GM10266 (cell line): ENCODE data around the gene THAP7.

Source experiments
- DNase-seq: peaks from one replicate; pipeline ENCODE4 v3.0.0; 2012; ENCODE audit errors: extremely low spot score
- CTCF ChIP-seq: IDR thresholded peaks from 2 replicates; pipeline ENCODE4 v1.5.1; 2012; ENCODE audit warnings: mild to moderate bottlenecking, low read depth; ENCODE audit not compliant: control insufficient read depth, insufficient read depth; ENCODE audit errors: missing control alignments

Gene THAP7

GRCh38 chr22:20980523-20980922, 21.4 kb downstream of the THAP7 start:
- TF ChIP-seq CTCF, result no peak
- no peak for DNase-seq

GRCh38 chr22:20979940-20980453, 21.9 kb downstream of the THAP7 start:
- TF ChIP-seq CTCF, result no peak
- DNase-seq, result no peak

DNA sequence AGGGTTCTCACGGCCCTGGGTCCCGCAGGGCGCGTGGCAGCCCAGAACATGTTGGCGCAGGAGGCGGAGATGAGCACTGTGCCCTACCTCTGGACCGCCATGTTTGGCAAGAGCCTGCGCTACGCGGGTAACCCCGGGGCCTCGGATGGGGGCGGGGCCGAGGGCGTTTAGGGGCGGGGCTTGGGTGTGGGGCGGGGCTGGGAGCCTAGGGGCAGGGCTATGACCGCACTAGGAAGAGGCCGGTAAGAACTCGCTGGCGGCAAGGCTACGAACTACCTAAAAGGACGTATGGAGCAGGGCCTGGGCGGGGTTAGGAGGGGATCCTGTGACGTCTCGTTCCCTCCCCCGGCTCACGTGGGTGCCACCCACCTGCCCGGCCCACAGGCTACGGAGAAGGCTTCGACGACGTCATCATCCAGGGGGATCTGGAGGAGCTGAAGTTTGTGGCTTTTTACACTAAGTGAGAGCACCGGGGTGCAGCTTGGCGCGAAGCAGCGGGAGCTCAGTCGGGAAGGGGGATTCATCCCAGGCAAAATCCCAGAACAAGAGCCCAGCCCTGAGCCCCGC, 22.6 kb downstream of the THAP7 start:
- DNase-seq, result peak; percentile 84

DNA sequence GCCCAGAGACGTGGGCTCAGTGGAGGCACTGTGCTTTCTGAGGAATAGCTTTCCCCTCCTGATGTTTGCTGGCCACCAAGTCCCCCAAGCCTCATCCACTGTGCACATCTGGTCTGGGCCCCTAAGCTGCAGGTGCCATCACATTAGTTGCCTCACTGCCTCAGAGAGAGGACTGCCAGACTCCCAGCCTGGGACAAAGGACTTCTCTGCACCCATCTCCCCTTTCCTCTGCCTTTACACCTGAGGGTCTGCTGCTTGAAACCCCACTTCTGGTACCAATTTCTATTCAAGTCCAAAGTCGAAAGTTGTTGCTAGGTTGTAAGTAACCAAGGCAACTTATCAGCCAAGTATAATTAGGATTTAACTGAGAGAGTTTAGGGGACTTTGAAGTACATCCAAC, 23.5 kb downstream of the THAP7 start:
- DNase-seq, result no peak
- TF ChIP-seq CTCF, result no peak

More for the DNA sequence above, 22.6 kb downstream of the THAP7 start:
- no peak for TF ChIP-seq CTCF

DNA sequence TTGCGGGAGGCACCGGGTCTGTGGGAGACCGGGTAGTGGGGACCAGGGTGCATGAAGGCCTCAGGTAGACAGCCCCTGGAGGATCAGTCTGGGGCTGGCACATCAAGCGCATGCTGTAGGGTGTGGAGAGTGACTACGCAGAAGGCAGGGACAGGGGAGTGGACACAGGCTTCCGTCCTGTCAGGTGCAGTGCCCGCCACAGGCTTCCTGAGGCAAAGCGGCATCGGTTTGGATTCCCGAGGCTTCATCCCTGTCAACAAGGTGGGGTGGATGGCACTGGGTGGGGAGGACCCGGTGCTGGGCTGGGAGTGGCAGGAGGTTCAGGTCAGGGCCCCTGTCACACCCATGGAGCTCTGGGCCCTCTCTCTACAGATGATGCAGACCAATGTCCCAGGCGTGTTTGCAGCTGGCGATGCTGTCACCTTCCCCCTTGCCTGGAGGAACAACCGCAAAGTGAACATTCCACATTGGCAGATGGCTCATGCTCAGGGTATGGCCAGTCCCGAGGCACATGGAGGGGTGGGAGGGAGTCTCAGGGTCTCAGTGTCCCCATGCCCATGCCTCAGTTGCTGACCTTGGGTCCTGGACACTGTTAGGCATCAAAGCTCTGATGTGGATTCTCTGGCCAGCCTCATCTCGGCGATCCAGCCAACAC, 24.3 kb downstream of the THAP7 start:
- TF ChIP-seq CTCF, result no peak
- no peak for DNase-seq

DNA sequence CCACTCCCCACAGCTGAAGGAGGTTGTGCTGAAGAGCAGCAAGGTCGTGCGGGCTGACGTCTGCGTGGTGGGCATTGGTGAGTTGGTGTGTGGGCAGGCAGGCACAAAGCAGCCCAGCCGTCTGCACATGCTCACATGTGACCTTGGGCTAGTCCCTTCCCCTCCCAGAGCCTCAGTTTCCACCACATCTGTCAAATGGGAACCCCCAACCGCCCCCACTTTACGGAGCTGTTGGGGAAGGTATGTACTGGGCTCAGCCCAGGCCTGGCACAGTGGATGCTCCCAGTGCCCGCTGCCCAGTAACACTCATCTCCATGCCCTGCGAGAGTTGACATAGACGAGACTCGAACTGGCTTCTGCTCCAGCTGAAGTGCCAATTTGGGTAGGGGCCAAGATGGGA, 24.9 kb downstream of the THAP7 start:
- no peak for DNase-seq

More for the DNA sequence above, 24.9 kb downstream of the THAP7 start:
- TF ChIP-seq CTCF, result no peak
